H9 (cell line): ENCODE results near the gene VWA8. TPM values are rescaled to one million over a fixed set of nuclear protein-coding genes. Genes with fewer than 3 reads are reported as not detected.
"Not testable (repeated sequence)": the region's sequence is repeated elsewhere in the genome, so short reads cannot be mapped to it uniquely, and the experiment has no call there.

ENCODE experiments used
- DNase-seq: peaks from one replicate; pipeline ENCODE4 v3.0.0-alpha.2; 2017
- H2AFZ ChIP-seq: one replicate; pipeline ENCODE4 v1.6.1; 2013; ENCODE audit warnings: mild to moderate bottlenecking, low read length, control low read depth, moderate library complexity
- H2AK5ac ChIP-seq: 2 replicates; pipeline ENCODE4 v1.6.1; 2013; ENCODE audit warnings: low read length, control low read depth, mixed read lengths; ENCODE audit not compliant: insufficient read length
- H2BK120ac ChIP-seq: one replicate; pipeline ENCODE4 v1.6.1; 2013; ENCODE audit warnings: low read depth, mild to moderate bottlenecking, low read length, control low read depth, inconsistent platforms; ENCODE audit not compliant: poor library complexity, severe bottlenecking
- H2BK12ac ChIP-seq: 2 replicates; pipeline ENCODE4 v1.6.1; 2013; ENCODE audit warnings: low read length, control low read depth, mixed read lengths, low read depth; ENCODE audit not compliant: insufficient read length
- H2BK15ac ChIP-seq: 2 replicates; pipeline ENCODE4 v1.6.1; 2013; ENCODE audit warnings: low read depth, low read length, control low read depth
- H2BK20ac ChIP-seq: one replicate; pipeline ENCODE4 v1.6.1; 2013; ENCODE audit warnings: low read depth, mild to moderate bottlenecking, low read length, control low read depth, inconsistent platforms; ENCODE audit not compliant: poor library complexity, severe bottlenecking
- H2BK5ac ChIP-seq: 2 replicates; pipeline ENCODE4 v1.6.1; 2013; ENCODE audit warnings: low read length, control low read depth, mixed read lengths; ENCODE audit not compliant: insufficient read length
- H3K14ac ChIP-seq: 2 replicates; pipeline ENCODE4 v1.6.1; 2013; ENCODE audit warnings: low read length, control low read depth; ENCODE audit not compliant: insufficient read depth
- H3K18ac ChIP-seq: 2 replicates; pipeline ENCODE4 v1.6.1; 2013; ENCODE audit warnings: low read depth, mild to moderate bottlenecking, mixed read lengths, low read length, control low read depth; ENCODE audit not compliant: insufficient read length
- H3K23ac ChIP-seq: 2 replicates; pipeline ENCODE4 v1.6.1; 2013; ENCODE audit warnings: low read length, control low read depth, mixed read lengths, low read depth; ENCODE audit not compliant: insufficient read length
- H3K23me2 ChIP-seq: 2 replicates; pipeline ENCODE4 v1.6.1; 2013; ENCODE audit warnings: low read depth, mild to moderate bottlenecking, mixed read lengths, low read length, control low read depth; ENCODE audit not compliant: insufficient read length, poor library complexity, severe bottlenecking
- H3K27ac ChIP-seq: 2 replicates; pipeline ENCODE4 v1.5.1; 2013; ENCODE audit warnings: low read length, control low read depth, mixed read lengths, low read depth; ENCODE audit not compliant: insufficient read length
- H3K27me3 ChIP-seq: 2 replicates; pipeline ENCODE4 v1.6.1; 2013; ENCODE audit warnings: low read length, control low read depth, inconsistent platforms; ENCODE audit not compliant: insufficient read depth
- H3K4ac ChIP-seq: 2 replicates; pipeline ENCODE4 v1.6.1; 2013; ENCODE audit warnings: low read depth, mild to moderate bottlenecking, control low read depth, inconsistent platforms, low read length, moderate library complexity
- H3K4me1 ChIP-seq: 2 replicates; pipeline ENCODE4 v1.6.1; 2013; ENCODE audit warnings: low read length, control low read depth, inconsistent platforms; ENCODE audit not compliant: insufficient read depth
- H3K4me2 ChIP-seq: 2 replicates; pipeline ENCODE4 v1.6.1; 2013; ENCODE audit warnings: low read length, control low read depth, mixed read lengths; ENCODE audit not compliant: insufficient read length, insufficient read depth
- H3K56ac ChIP-seq: 2 replicates; pipeline ENCODE4 v1.6.1; 2013; ENCODE audit warnings: low read depth, mild to moderate bottlenecking, mixed read lengths, low read length, control low read depth; ENCODE audit not compliant: insufficient read length
- H3K79me1 ChIP-seq: 2 replicates; pipeline ENCODE4 v1.6.1; 2013; ENCODE audit warnings: low read depth, mild to moderate bottlenecking, moderate library complexity, low read length, control low read depth, inconsistent platforms; ENCODE audit not compliant: insufficient read depth, poor library complexity, severe bottlenecking
- H3K79me2 ChIP-seq: 2 replicates; pipeline ENCODE4 v1.6.1; 2013; ENCODE audit warnings: low read length, control low read depth, inconsistent platforms; ENCODE audit not compliant: insufficient read depth
- H3K9ac ChIP-seq: 2 replicates; pipeline ENCODE4 v1.6.1; 2013; ENCODE audit warnings: low read length, control low read depth, mixed read lengths; ENCODE audit not compliant: insufficient read length; ENCODE audit errors: extremely low read depth
- H3K9me3 ChIP-seq: one replicate; pipeline ENCODE4 v1.6.1; 2013; ENCODE audit warnings: low read depth, low read length, inconsistent platforms; ENCODE audit not compliant: control insufficient read depth
- H3T11ph ChIP-seq: one replicate; pipeline ENCODE4 v1.6.1; 2013; ENCODE audit warnings: mild to moderate bottlenecking, low read length, control low read depth, inconsistent platforms
- H4K20me1 ChIP-seq: one replicate; pipeline ENCODE4 v1.6.1; 2013; ENCODE audit not compliant: control insufficient read depth, insufficient read length, insufficient read depth
- H4K5ac ChIP-seq: 2 replicates; pipeline ENCODE4 v1.6.1; 2013; ENCODE audit warnings: low read depth, mild to moderate bottlenecking, mixed read lengths, low read length, control low read depth; ENCODE audit not compliant: insufficient read length
- H4K8ac ChIP-seq: replicated peaks from 2 replicates; pipeline ENCODE4 v1.6.1; 2013; ENCODE audit warnings: low read length, control low read depth, mixed read lengths, low read depth; ENCODE audit not compliant: insufficient read length
- H4K91ac ChIP-seq: 2 replicates; pipeline ENCODE4 v1.6.1; 2013; ENCODE audit warnings: low read depth, mild to moderate bottlenecking, moderate library complexity, mixed read lengths, low read length, control low read depth; ENCODE audit not compliant: insufficient read length
- H3K27ac Mint-ChIP-seq, 3 experiments: 2 replicates in 2 of 3; 3 replicates in 1 of 3; pipeline ENCODE4 v1.8.0; 2020 to 2021; ENCODE audit warnings: mixed read lengths in 3 of 3, mild to moderate bottlenecking in 1 of 3, moderate library complexity in 1 of 3
- H3K27me3 Mint-ChIP-seq: 2 replicates; pipeline ENCODE4 v1.8.0; 2021; ENCODE audit warnings: low read depth, mild to moderate bottlenecking, moderate library complexity, mixed read lengths
- H3K36me3 Mint-ChIP-seq, 3 experiments: 2 replicates in 2 of 3; 3 replicates in 1 of 3; pipeline ENCODE4 v1.8.0; 2020 to 2021; ENCODE audit warnings: low read depth in 3 of 3, mixed read lengths in 3 of 3; ENCODE audit not compliant: insufficient read depth in 1 of 3
- H3K4me1 Mint-ChIP-seq, 2 experiments: 2 replicates each; pipeline ENCODE4 v1.8.0; 2020; ENCODE audit warnings: mixed read lengths in 2 of 2
- H3K4me3 Mint-ChIP-seq, 2 experiments: 2 replicates in 1 of 2; 3 replicates in 1 of 2; pipeline ENCODE4 v1.8.0; 2020 to 2021; ENCODE audit warnings: mild to moderate bottlenecking in 2 of 2, mixed read lengths in 2 of 2, moderate library complexity in 1 of 2
- H3K9me3 Mint-ChIP-seq, 2 experiments: 2 replicates in 1 of 2; 3 replicates in 1 of 2; pipeline ENCODE4 v1.8.0; 2020; ENCODE audit warnings: mild to moderate bottlenecking in 2 of 2, mixed read lengths in 2 of 2, moderate library complexity in 1 of 2
- WGBS: extraction: QIAGEN DNeasy Blood & Tissue Kit; methylation state at CpG from one replicate; pipeline ENCODE4 v1.1.7; 2013; ENCODE audit warnings: missing lambda C conversion rate, low lambda C conversion rate, mixed read lengths; ENCODE audit not compliant: insufficient read length; ENCODE audit errors: extremely low coverage; 5-methylcytosine and 5-hydroxymethylcytosine counted together
- total RNA-seq: library from RNA; stranded (reverse); gene quantifications from 2 replicates; pipeline ENCODE4 v1.2.1, GENCODE V29; 2021

The VWA8 gene
- total RNA-seq, 1 experiment from 2014 or later, result 17.4 TPM

DNA sequence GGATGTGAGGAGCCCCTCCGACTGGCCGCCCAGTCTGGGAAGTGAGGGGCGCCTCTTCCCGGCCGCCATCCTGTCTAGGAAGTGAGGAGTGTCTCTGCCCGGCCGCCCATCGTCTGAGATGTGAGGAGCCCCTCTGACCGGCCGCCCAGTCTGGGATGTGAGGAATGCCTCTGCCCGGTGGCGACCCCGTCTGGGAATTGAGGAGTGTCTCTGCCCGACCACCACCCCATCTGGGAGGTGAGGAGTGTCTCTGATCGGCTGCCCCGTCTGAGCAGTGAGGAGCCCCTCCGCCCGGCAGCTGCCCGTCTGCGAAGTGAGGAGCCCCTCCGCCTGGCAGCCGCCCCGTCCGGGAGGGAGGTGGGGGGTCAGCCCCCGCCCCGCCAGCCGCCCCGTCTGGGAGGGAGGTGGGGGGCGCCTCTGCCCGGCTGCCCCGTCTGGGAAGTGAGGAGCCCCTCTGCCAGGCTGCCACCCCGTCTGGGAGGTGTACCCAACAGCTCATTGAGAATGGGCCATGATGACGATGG is 389.0 kb downstream of the VWA8 start:
- H3K4me3 Mint-ChIP-seq, H3K9me3 Mint-ChIP-seq: not testable (repeated sequence)

More for the DNA sequence above, 389.0 kb downstream of the VWA8 start:
- not testable (repeated sequence) for H2BK120ac ChIP-seq, H3K23me2 ChIP-seq, H3T11ph ChIP-seq, H4K8ac ChIP-seq, H2AFZ ChIP-seq, H4K5ac ChIP-seq, H4K20me1 ChIP-seq, H3K56ac ChIP-seq, H3K4me1 Mint-ChIP-seq, H2AK5ac ChIP-seq, H2BK15ac ChIP-seq, H3K14ac ChIP-seq, H3K79me2 ChIP-seq, H3K9ac ChIP-seq, H2BK12ac ChIP-seq, H3K4me2 ChIP-seq, H3K9me3 ChIP-seq, DNase-seq, H4K91ac ChIP-seq, H3K27me3 Mint-ChIP-seq, H3K27me3 ChIP-seq, H3K79me1 ChIP-seq, H2BK20ac ChIP-seq, H3K18ac ChIP-seq, H3K27ac ChIP-seq, H3K4ac ChIP-seq, H3K4me1 ChIP-seq, H3K23ac ChIP-seq, H3K27ac Mint-ChIP-seq, H2BK5ac ChIP-seq
- no CpG with 5 or more reads among the region's 33 CpGs for WGBS
- peaks cover 14 to 24% (median 20%) of the 10 kb centered on the region in 3 experiments; a peak in 6 of 7 replicates for H3K36me3 Mint-ChIP-seq
